SK-N-SH treated with all-trans-retinoic acid at 6 μM for 48 hours (cell line): ENCODE measurements around the gene RGS4.

ENCODE experiments used
- ARNTL ChIP-seq: fragments of 450-650 bp; formaldehyde crosslinking; IDR thresholded peaks from 2 replicates; pipeline ENCODE4 v1.5.0; 2020; ENCODE audit warnings: low read depth, mild to moderate bottlenecking, moderate library complexity, borderline replicate concordance
- CREB5 ChIP-seq: fragments of 250-450 bp; sonication (Bioruptor Pico); IDR thresholded peaks from 2 replicates; pipeline ENCODE4 v1.5.1; 2020; ENCODE audit warnings: low read depth, mild to moderate bottlenecking, moderate library complexity
- ESRRG ChIP-seq: fragments of 250-450 bp; sonication (Bioruptor Pico); IDR thresholded peaks from 2 replicates; pipeline ENCODE4 v1.6.1; 2021; ENCODE audit warnings: mild to moderate bottlenecking
- GLIS3 ChIP-seq: fragments of 250-450 bp; sonication (Bioruptor Pico); IDR thresholded peaks from 2 replicates; pipeline ENCODE4 v1.5.0; 2020; ENCODE audit warnings: mild to moderate bottlenecking, moderate library complexity
- OSR1 ChIP-seq: fragments of 250-450 bp; sonication (Bioruptor Pico); IDR thresholded peaks from 2 replicates; pipeline ENCODE4 v1.8.0; 2022; ENCODE audit warnings: moderate library complexity, mild to moderate bottlenecking, inconsistent platforms
- PATZ1 ChIP-seq: fragments of 250-450 bp; sonication (Bioruptor Pico); IDR thresholded peaks from 2 replicates; pipeline ENCODE4 v1.8.0; 2020; ENCODE audit warnings: mild to moderate bottlenecking, moderate library complexity, borderline replicate concordance
- RARB ChIP-seq: fragments of 250-450 bp; sonication (Bioruptor Pico); IDR thresholded peaks from 2 replicates; pipeline ENCODE4 v1.8.0; 2021; ENCODE audit warnings: mild to moderate bottlenecking, moderate library complexity
- TCF4 ChIP-seq: fragments of 250-450 bp; sonication (Bioruptor Pico); IDR thresholded peaks from 2 replicates; pipeline ENCODE4 v1.8.0; 2021; ENCODE audit warnings: mild to moderate bottlenecking, moderate library complexity, borderline replicate concordance
- TOX ChIP-seq: fragments of 250-450 bp; sonication (Bioruptor Pico); IDR thresholded peaks from 2 replicates; pipeline ENCODE4 v1.8.0; 2021; ENCODE audit warnings: mild to moderate bottlenecking, moderate library complexity, borderline replicate concordance
- ZFP3 ChIP-seq: fragments of 250-450 bp; sonication (Bioruptor Pico); IDR thresholded peaks from 2 replicates; pipeline ENCODE4 v1.5.0; 2020; ENCODE audit warnings: mild to moderate bottlenecking, moderate library complexity
- ZFP30 ChIP-seq: fragments of 450-650 bp; formaldehyde crosslinking; IDR thresholded peaks from 2 replicates; pipeline ENCODE4 v1.5.0; 2022; ENCODE audit warnings: mild to moderate bottlenecking, moderate library complexity
- ZNF8 ChIP-seq: fragments of 450-650 bp; formaldehyde crosslinking; IDR thresholded peaks from 2 replicates; pipeline ENCODE4 v1.5.0; 2020; ENCODE audit warnings: mild to moderate bottlenecking, moderate library complexity
- TF ChIP-seq, protein P1 (sequence below): fragments of 250-450 bp; sonication (Bioruptor Pico); IDR thresholded peaks from 2 replicates; pipeline ENCODE4 v1.5.1; 2021; ENCODE audit warnings: mild to moderate bottlenecking, moderate library complexity
- TF ChIP-seq, protein P2 (sequence below): fragments of 250-450 bp; sonication (Bioruptor Pico); IDR thresholded peaks from 2 replicates; pipeline ENCODE4 v1.5.0; 2020; ENCODE audit warnings: mild to moderate bottlenecking, moderate library complexity

- TF ChIP-seq RARB (CRISPR knock-in tag) (no peak), GLIS3 (CRISPR knock-in tag) (no peak), CREB5 (CRISPR knock-in tag) (no peak), ZNF8 (CRISPR knock-in tag) (no peak), OSR1 (CRISPR knock-in tag) (no peak), PATZ1 (no peak), ZFP30 (CRISPR knock-in tag) (no peak), ESRRG (no peak), ARNTL (CRISPR knock-in tag) (no peak), TOX (CRISPR knock-in tag) (0 out of 2 replicates have a peak, but pooled peaks have one; percentile 6), ZFP3 (no peak), TCF4 (CRISPR knock-in tag) (no peak)
- TF ChIP-seq, protein P1, sequence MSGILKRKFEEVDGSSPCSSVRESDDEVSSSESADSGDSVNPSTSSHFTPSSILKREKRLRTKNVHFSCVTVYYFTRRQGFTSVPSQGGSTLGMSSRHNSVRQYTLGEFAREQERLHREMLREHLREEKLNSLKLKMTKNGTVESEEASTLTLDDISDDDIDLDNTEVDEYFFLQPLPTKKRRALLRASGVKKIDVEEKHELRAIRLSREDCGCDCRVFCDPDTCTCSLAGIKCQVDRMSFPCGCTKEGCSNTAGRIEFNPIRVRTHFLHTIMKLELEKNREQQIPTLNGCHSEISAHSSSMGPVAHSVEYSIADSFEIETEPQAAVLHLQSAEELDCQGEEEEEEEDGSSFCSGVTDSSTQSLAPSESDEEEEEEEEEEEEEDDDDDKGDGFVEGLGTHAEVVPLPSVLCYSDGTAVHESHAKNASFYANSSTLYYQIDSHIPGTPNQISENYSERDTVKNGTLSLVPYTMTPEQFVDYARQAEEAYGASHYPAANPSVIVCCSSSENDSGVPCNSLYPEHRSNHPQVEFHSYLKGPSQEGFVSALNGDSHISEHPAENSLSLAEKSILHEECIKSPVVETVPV (CRISPR knock-in tag), result no peak
- TF ChIP-seq, protein P2, sequence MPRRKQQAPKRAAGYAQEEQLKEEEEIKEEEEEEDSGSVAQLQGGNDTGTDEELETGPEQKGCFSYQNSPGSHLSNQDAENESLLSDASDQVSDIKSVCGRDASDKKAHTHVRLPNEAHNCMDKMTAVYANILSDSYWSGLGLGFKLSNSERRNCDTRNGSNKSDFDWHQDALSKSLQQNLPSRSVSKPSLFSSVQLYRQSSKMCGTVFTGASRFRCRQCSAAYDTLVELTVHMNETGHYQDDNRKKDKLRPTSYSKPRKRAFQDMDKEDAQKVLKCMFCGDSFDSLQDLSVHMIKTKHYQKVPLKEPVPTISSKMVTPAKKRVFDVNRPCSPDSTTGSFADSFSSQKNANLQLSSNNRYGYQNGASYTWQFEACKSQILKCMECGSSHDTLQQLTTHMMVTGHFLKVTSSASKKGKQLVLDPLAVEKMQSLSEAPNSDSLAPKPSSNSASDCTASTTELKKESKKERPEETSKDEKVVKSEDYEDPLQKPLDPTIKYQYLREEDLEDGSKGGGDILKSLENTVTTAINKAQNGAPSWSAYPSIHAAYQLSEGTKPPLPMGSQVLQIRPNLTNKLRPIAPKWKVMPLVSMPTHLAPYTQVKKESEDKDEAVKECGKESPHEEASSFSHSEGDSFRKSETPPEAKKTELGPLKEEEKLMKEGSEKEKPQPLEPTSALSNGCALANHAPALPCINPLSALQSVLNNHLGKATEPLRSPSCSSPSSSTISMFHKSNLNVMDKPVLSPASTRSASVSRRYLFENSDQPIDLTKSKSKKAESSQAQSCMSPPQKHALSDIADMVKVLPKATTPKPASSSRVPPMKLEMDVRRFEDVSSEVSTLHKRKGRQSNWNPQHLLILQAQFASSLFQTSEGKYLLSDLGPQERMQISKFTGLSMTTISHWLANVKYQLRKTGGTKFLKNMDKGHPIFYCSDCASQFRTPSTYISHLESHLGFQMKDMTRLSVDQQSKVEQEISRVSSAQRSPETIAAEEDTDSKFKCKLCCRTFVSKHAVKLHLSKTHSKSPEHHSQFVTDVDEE (CRISPR knock-in tag), result no peak
These were observed 21.3 kb downstream of the RGS4 start for GRCh38 chr1:163090321-163090945.
